ENCODE data around the gene RNF224. TPM values are rescaled to one million over a fixed set of nuclear protein-coding genes. Genes with fewer than 3 reads are reported as not detected.

RNF224 gene
- total RNA-seq, 1 donor, result 0.07 TPM

Other genes with a start within 250 kb of the RNF224 start
- not detected in 2 replicates for gene PTGDS, start 250.0 kb upstream of the RNF224 start, total RNA-seq
- not detected in 2 replicates for gene LCNL1, start 244.5 kb upstream of the RNF224 start, total RNA-seq
- gene PAXX, start 235.1 kb upstream of the RNF224 start, total RNA-seq, result 16.6 and 17.4 TPM in 2 replicates
- 0.14 and 0.27 TPM in 2 replicates for gene CLIC3, start 230.9 kb upstream of the RNF224 start, total RNA-seq
- 11.0 and 12.3 TPM in 2 replicates for gene ABCA2, start 199.3 kb upstream of the RNF224 start, total RNA-seq
- not detected in 2 replicates for gene FUT7, start 195.4 kb upstream of the RNF224 start, total RNA-seq
- gene NPDC1, start 181.3 kb upstream of the RNF224 start, total RNA-seq, result 39.0 and 47.4 TPM in 2 replicates
- gene ENTPD2, start 173.4 kb upstream of the RNF224 start, total RNA-seq, result not detected in 2 replicates
- gene SAPCD2, start 156.9 kb upstream of the RNF224 start, total RNA-seq, result 19.7 and 36.7 TPM in 2 replicates
- 16.2 and 20.7 TPM in 2 replicates for gene UAP1L1, start 150.0 kb upstream of the RNF224 start, total RNA-seq
- 45.7 and 53.3 TPM in 2 replicates for gene MAN1B1, start 140.5 kb upstream of the RNF224 start, total RNA-seq
- gene DPP7, start 112.8 kb upstream of the RNF224 start, total RNA-seq, result 55.6 and 69.3 TPM in 2 replicates
- under 0.01 and 0.14 TPM in 2 replicates for gene GRIN1, start 88.3 kb upstream of the RNF224 start, total RNA-seq
- not detected in 2 replicates for gene LRRC26, start 57.5 kb upstream of the RNF224 start, total RNA-seq
- gene TMEM210, start 55.4 kb upstream of the RNF224 start, total RNA-seq, result not detected in 2 replicates
- 28.2 and 31.2 TPM in 2 replicates for gene ANAPC2, start 38.9 kb upstream of the RNF224 start, total RNA-seq
- gene SSNA1, start 38.8 kb upstream of the RNF224 start, total RNA-seq, result 84.6 and 91.9 TPM in 2 replicates
- gene TPRN, start 26.8 kb upstream of the RNF224 start, total RNA-seq, result 6.3 and 8.7 TPM in 2 replicates
- gene TMEM203, start 21.9 kb upstream of the RNF224 start, total RNA-seq, result 25.2 and 27.3 TPM in 2 replicates
- 8.2 and 11.1 TPM in 2 replicates for gene NDOR1, start 21.8 kb upstream of the RNF224 start, total RNA-seq
- 0.13 and 0.43 TPM in 2 replicates for gene RNF208, start 5.3 kb upstream of the RNF224 start, total RNA-seq
- 0.27 and 0.29 TPM in 2 replicates for gene CYSRT1, start 2.3 kb upstream of the RNF224 start, total RNA-seq
- not detected in 2 replicates for gene SLC34A3, start 3.4 kb downstream of the RNF224 start, total RNA-seq
- 240 and 376 TPM in 2 replicates for gene TUBB4B, start 13.8 kb downstream of the RNF224 start, total RNA-seq
- gene STPG3, start 23.8 kb downstream of the RNF224 start, total RNA-seq, result not detected in 2 replicates
- 52.3 and 62.5 TPM in 2 replicates for gene NELFB, start 27.8 kb downstream of the RNF224 start, total RNA-seq
- 48.3 and 50.1 TPM in 2 replicates for gene TOR4A, start 50.2 kb downstream of the RNF224 start, total RNA-seq
- 12.1 and 16.5 TPM in 2 replicates for gene NRARP, start 74.8 kb downstream of the RNF224 start, total RNA-seq
- gene EXD3, start 195.7 kb downstream of the RNF224 start, total RNA-seq, result 9.0 and 9.3 TPM in 2 replicates
- gene NOXA1, start 195.9 kb downstream of the RNF224 start, total RNA-seq, result 0.27 and 0.29 TPM in 2 replicates
- not detected in 2 replicates for gene ENTPD8, start 213.9 kb downstream of the RNF224 start, total RNA-seq
- 38.8 and 44.0 TPM in 2 replicates for gene NSMF, start 231.8 kb downstream of the RNF224 start, total RNA-seq

Data from thoracic aorta endothelial cell (primary cell).